ENCODE measurements around the gene ZNF157.

The ZNF157 gene

GRCh38 chrX:47446971-47447370, 76.6 kb downstream of the ZNF157 start:
- no peak for DNase-seq (ENCODE audit: low read depth)

GRCh38 chrX:47447607-47448006, 77.2 kb downstream of the ZNF157 start:
- no peak for DNase-seq (ENCODE audit: low read depth)

- no peak for DNase-seq (ENCODE audit: low read depth)
Observed at GRCh38 chrX:47448165-47448806, 77.9 kb downstream of the ZNF157 start.

- DNase-seq (ENCODE audit: low read depth): no peak
Observed at GRCh38 chrX:47452112-47452511, 81.7 kb downstream of the ZNF157 start.

GRCh38 chrX:47456080-47456479, 85.7 kb downstream of the ZNF157 start:
- no peak for DNase-seq (ENCODE audit: low read depth)

GRCh38 chrX:47458528-47458927, 88.2 kb downstream of the ZNF157 start:
- no peak for DNase-seq (ENCODE audit: low read depth)

GRCh38 chrX:47460561-47460960, 90.2 kb downstream of the ZNF157 start:
- DNase-seq (ENCODE audit: low read depth): no peak
